Renal pelvis (tissue), 4 donors: ENCODE data around the gene HDAC4. TPM values are rescaled to one million over a fixed set of nuclear protein-coding genes. Genes with fewer than 3 reads are reported as not detected.

Experiments used
- DNase-seq: peaks from one replicate; pipeline ENCODE4 v3.0.0-alpha.2; 2013
- polyA plus RNA-seq, 3 donors: library from polyadenylated mRNA; unstranded; fragments of 120-200 nt; gene quantifications; one replicate each; pipeline ENCODE4 v1.2.1, GENCODE V29; 2013; ENCODE audit not compliant: insufficient read length in 3 of 3

Gene HDAC4
- polyA plus RNA-seq, 3 donors, result 13.7 to 23.9 (median 14.0) TPM

DNA sequence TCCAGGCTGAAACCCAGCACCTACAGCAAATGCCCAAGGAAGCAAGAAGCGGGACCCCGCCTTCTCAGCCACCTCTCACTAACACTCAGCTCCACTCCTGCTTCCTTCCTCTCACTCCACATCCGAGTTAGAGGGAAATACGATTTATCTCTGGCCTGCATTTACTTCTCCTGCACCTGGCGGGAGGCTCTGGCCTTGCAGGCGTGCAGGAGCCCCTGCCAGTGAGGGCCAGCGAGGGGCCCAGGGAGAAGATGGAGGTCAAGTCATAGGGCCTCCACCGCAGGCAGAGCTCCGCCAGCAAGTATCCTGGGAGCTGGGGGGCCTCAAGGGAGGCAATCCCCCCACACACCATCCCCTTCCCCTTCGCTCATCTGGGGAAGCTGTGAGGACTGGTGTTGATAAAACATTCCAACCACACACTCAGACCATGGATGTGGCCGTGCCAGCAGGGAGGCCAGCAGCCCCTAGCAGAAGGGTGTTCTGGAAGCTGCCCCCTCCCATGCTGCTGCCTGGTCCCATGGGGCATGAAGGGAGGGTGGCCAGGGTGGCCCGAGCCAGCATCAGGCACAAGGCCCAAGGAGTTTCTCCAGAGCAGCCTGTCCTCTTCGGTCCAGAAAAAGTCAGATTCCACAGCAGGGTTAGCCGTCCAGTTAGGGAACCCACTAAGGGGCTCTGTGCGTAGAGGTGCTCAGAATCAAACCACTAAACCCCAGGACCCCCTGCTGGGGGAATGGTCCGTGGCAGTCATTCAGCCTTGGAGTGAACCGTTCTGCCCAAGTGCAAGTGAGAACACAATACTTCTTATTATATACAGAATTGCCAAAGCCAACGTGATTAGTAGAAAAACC lies 91.2 kb downstream of the HDAC4 start:
- DNase-seq, result no peak

DNA sequence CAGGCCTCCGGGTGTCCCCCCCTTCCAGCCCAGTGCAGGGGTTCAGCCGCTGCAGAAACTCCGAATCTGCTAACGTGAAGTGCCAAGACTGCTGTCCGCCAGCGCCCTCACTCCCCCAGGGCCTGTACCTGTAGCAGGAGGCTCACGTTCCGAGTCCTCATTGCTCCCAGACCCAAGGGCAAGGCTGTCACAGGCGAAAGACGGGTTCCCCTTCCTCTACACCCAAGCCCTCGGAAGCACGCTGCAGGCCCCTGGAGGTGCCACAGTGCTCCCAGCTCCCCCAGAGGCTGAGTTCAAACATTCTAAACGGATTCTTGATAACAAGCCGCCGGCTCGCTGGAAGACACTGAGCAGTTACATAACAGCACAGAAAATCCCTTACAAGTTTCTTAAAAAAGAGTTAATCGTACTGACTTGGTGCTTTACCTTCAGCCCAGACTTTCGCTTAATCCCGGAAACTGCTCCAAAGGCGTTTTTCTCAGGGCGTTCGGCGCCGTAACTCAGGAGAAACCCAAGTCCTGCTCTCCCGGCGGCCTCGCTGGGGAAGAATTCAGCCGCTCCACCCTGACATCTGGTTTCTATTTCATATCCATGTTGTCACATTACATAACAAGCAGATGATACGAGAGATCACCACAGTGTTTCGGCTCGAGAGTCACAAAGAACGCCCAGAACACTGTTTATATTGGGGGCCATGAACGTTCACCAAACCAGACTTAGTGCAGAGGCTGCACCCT lies 92.0 kb downstream of the HDAC4 start:
- DNase-seq, result no peak

DNA sequence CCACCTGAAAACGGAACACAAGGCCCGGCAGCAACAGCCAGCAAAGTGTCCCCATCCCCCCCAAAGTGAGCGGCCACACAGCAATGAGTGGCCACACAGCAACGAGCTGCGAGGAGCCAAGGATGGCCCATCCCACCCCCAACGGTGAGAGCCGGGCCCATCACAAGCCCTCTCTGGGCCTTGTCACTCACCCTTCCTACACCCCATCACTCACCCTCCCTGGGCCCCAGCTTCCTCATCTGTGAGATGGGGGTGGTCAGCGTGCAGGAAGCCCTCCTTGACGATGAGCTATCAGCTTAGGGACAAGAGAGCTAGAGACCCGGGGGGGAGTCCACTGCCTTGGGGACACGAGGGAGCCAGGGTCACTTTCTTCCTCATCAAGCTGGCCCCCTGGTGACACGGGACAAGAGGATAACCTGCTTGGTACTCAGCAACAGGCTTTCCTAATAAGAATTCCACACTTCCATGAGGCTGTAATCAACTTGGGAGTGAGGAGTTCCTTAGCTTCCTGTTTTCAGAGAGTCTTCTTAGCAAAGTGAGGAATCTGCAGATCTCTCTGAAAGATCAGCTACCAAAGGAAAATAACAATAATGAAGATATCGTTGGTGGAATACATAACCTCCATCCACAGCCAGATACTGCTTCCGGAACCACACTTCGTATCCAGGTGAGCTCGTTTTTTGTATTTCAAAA lies 92.8 kb downstream of the HDAC4 start:
- no peak for DNase-seq

DNA sequence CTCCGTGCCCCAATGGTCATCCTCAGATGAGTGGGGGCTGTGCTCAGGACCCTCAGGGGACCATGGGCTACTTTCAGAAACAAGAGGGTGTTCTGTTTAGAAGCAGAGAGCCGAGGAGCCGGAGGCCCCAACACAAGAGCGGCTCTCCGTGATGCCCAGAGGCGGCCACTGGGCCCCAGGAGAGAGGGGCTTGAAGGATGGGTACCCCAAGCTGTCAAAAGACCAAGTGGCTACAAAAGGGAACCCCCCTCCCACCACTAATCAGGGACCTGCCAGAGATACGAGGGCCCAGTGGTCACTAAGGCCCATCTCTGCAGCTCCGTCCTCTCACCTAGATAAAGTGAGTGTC lies 93.6 kb downstream of the HDAC4 start:
- no peak for DNase-seq

DNA sequence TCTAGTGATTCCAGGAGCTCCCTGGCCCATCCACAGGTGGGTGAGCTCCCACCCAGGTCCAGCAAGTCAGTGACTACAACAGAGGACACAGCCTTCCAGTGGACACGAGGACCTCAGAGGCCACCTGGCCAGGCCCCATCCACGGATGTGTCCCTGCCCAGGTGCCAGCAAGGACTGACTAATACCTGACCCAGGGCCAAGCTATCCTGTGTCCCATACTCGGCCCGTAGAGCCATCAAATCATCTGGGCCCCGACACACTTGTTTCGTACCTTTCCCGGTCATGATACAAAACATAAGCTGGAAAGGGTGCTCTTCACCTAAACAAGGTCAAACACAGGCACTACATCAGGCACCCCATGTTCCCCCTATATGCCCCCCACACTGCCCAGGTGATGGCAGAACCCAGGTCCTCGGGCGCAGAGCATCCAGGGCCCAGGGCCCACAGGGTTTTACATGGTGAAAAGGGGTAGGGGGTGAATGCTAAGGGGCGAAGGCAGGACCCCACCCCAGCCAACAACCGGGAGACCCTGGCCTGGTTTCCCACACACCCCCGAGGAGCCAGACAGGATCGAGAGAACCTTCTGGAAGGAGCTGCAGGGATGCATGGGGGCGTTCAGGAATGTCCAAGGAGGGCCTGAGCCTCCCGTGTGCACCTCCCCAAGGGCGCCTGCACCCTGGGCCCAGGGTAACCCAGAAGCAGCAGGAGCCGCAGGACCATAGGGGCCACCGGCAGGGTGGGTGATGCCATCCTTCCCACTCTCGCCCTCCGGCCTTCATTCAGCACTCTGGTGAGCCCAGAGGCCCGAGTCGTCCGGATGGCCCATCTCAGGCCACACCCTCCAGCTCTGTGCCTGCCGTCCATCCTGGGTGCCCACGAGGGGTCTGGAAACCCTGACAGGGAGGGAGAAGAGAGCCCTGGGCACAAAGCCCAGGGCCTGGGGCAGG lies 94.3 kb downstream of the HDAC4 start:
- no peak for DNase-seq

DNA sequence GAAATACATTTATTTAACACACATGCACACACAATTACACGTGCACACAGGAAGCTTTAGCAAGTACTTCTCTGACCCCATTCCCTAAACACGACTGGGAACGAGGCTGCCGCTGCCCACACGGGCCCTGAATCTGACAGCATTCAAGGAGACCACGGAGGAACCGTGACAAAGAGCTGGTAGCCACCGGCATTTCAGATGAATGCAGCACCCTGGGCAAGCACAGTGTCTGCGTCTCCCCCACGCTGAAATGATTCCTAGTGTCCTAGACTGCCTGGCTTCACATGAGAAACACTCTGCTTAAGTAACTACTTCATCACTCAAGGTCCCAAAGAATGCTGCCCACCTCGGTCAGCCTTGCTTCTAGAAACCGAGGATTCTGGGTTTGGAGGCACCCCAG lies 95.0 kb downstream of the HDAC4 start:
- DNase-seq, result no peak

DNA sequence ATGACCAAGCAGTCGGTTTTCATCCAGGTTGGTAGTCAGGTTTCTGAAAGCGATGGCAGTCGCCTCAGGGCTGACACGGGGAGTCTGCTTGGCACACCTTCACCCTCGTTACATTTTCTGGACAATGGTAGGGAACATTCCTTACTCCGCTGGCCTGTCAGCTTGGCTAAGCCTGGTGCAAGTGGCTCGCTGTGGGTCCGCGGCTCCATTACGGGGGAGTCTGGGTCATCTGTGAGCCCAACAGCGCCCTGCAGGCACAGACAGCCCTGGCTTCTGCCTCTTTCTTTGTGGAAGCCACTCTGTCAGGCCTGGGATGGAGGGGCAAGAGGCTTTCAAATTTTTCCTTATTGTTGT lies 95.6 kb downstream of the HDAC4 start:
- DNase-seq, result no peak

DNA sequence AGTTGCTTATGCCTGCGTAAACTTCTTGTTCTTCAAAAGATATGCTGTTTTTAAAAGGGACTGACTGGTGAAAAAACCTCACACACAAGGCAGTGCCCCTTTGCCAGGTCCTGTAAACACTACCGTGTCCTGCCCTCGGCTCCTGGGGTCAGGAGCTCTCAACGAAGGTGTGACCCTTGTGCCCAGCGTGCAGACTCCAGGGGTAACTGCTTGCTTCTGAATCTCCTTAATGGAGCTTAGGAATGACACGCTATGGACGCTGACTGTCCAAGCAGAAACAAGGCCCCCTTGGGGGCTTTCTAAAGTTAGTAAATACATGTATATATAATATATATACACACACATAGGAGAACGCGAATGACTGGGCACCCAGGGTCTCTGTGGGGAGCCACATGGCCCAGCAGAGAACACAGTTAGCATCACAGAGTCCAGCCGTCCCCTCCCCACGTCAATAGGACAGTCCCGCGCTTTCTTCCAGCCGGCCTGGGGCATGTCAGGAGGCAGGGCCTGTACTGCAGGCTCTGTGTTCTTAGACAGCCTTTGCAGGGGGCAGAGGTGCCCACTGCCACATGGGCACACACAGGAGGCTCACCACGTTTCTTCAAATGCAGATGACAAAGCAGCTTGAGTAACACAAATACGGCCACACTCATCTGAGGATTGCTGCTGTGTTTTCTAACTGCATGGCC lies 96.1 kb downstream of the HDAC4 start:
- no peak for DNase-seq

DNA sequence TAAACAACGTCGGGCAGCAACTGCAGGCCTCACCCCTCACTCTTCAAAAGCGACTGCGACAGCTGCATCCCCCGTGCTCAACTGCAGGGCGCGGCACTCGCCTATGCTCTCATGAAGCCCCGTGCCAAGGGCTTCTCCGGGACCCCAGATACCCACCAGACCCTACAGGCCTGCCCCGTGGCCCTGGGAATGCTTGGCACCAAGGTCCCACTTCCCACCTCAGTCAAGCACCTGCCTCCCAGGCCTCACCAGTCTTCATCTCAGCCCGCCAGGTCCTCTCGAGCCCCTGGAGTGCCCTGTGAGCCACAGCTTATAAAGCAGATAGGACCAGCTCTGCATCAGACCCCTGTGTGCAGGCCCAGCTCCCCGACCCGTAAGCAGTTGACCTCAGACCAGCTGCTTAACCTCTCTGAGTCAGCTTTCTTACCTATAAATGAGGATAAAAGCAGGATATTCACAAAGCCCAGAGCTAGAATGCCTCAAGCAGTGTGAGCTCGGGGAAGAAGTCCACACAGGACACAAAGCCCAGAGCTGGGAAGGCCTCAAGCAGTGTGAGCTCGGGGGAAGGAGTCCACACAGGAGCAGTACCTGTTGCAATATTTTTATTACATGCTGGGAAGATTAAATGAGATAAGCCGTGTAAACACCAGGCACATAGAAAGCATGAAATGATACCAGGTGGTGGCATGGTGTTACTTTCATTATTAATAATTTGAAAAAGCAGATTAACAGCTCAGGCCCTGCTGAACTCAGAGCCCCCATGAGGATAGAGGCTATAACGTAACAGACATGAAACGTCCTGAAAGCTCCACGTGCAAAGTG lies 96.9 kb downstream of the HDAC4 start:
- DNase-seq, result no peak

DNA sequence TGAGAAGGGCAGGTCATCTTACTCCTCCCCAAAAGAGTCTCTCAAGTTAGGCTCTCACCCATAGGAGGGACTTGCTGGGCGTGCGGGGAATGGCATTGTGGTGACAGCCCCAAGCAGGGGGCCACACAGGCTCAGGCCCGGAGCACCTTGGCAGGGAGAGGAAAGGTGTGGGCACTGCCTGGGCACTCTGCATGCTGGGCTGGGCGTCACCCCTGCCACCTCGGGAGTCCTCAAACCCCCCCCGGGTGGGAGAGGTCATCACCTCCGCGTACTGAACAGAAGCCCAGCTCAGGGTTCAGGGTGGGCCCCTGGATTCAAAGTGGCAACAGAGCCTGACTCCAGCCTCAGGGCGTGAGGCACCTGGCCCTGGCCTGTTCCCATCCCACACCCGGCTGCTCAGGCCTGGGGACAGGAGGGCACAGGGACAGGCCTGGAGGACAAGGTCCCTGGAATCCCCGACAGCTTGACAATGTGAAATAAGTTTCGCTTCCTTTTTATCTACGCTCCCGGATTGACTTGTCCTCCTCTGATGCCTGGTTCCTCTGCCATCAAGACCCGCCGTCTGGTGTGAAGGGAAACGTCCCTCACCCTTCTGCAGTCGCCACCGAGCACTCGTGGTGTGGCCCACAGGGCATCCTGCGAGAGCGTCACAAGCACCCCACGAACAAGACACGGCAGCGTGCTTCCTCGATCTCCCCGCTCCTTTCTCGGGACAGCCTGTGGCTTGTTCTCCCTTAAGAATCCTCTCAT lies 97.8 kb downstream of the HDAC4 start:
- no peak for DNase-seq

DNA sequence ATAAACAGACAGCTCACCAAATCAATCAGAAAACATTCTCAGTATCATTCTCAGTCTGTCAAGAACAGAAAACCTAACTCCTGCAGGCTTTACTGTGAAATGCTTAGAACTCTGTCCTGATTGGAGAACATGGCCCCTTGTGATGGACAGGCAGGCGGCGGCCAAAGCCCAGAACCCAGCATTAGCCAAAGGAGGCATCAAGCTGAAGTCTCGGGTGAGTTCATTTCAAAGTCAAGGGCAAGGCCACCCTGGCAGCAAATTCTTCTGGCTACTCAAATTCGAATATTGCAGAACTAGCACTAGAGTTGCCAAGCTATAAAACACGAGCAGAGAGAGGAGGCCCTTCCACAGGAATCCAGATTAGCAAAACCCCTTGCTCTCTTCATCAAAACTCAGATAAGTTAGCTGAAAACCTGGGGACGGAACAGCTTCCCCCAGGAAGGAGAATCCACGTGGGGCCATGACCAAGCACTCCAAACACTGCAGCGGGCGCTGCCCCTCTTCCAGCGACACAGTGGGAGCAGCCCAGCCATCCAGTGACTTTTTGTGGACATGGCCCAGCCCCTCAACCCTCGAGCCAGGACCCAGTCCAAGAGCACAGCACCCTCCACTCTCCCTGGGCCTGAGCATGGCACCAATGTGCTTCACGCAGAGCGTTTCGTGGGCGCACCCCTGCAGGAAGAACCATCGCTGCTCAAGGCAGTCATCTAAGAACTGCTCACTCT lies 98.6 kb downstream of the HDAC4 start:
- no peak for DNase-seq

DNA sequence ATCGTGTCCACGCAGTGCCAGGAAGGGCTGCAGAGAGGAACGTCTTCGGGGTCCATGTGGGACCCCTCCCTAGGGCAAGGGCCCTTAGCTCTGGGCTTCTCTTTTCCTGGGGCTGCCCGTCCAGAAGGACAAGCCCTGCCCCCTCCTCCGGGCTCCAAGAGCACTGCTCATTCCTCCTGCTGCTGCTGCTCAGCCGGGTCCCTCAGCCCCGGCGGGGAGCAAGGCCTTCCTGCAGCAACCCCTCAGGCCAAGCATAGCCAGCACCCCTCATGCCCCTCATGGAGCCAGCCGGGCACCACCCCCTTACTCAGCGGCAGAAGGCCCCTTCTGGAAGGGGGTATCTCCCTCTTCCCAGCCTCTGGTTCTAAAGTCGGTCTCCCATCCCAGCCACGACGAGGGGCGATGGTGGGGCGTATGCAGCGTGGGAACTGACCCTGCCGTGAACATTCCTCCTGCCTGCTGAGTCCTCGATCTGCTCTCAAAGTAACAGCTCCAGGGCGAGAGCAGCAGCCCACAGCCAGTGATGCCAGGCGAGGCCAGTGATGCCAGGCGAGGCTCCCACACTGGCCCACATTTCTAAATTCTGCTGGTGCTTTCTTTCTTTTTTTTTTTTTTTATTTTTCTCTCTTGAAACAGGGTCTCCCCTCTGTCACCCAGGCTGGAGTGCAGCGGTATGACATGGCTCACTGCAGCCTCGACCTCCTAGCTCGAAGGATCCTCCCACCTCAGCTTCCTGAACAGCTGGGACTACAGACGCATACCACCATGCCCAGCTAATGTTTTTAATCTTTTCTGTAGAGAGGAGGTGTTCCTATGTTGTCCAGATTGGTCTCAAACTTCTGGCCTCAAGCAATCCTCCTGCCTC lies 99.7 kb downstream of the HDAC4 start:
- no peak for DNase-seq

DNA sequence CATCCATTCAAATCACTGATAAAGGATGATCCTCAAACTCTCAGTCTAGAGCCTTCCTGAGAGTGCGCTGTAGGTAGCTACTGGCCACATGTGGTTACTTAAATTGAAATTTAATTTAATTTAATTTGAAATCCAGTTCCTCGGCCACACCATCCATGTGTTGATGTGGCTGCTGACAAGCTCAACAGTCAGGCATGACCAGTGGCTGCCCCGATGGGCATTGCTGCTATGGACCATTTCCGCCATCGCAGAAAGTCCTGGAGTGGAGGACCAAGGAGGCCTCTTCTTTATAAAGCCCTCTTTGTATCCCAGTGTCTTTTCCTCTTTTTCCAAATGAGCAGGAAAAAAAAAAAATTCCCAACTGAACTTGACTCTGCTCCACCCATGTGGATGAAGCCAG lies 100.6 kb downstream of the HDAC4 start:
- DNase-seq, result no peak

DNA sequence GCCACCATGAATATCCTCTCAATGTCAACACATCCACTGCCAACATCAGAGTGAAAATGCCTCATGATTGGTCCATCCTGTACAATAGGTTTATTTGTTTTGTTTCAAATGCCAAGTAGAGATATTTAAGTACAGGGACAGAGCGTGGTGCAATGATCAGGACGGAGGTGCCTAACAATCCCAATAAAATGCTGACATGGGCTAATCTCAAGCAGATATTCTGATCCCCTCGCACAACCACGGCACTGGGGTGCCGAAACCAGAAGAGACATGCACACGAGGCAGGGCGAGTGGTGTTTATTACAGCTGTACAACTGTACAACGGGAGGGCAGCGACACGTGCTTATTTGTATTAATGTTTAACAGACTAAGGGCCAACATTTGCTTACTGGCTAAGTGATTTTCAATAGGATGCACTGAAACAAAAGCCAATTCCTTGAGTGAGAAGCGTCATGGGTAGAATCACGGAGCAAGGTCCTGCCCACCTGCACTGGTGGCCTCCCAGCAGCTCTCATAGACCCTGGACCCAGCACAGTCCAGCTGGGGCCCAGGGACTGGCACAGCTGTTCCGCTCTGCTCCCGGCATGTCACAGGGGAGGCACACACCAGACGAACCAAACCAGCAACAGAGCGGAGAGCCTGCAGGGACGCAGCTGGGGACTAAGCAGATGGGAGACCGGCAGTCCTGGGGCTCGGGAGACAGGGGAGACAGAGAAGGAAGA lies 101.4 kb downstream of the HDAC4 start:
- no peak for DNase-seq

DNA sequence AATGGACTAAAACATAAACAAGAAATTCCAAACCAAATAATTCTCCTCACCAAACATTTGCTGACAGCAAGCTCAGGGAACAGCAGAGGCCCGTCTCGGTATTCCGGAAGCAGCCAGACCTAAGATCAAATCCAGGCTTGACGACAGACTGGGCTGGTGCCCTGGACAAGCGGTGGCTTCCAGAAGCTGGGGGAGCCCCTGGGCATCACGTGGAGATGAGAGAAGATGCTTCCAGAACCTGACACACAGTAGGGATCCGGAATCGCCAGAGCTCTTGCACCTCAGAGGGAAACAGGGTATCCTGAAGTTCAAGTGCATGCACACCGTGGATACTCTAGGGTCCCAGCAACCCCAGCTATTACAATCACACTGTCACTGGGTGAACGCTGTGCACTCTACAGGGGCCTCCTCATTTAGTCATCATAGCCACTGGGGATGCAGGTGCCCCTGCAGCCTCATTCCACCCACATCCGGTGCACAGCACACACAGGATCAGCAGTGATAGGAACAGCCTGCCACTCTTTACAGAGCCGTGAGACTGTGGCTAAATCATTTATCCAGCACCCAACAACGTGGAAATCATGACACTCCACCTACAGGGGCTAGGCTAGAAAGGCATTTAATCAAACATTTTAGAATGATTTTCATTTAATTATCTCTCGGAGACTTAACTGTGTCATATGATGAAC lies 102.6 kb downstream of the HDAC4 start:
- DNase-seq, result no peak
